ENCODE measurements around the gene CEBPZ.

CEBPZ gene

GRCh38 chr2:37180640-37181039 is 50.8 kb downstream of the CEBPZ start:
- no peak for DNase-seq (ENCODE audit: low read depth in 4 of 4, low spot score in 1 of 4)

GRCh38 chr2:37180006-37180639 is 51.3 kb downstream of the CEBPZ start:
- no peak for DNase-seq (ENCODE audit: low read depth in 4 of 4, low spot score in 1 of 4)

- DNase-seq (ENCODE audit: low read depth in 4 of 4, low spot score in 1 of 4) = no peak
These were observed 57.7 kb downstream of the CEBPZ start for GRCh38 chr2:37173741-37174140.

GRCh38 chr2:37171624-37171950 is 59.8 kb downstream of the CEBPZ start:
- no peak for DNase-seq (ENCODE audit: low read depth in 4 of 4, low spot score in 1 of 4)

- no peak for DNase-seq (ENCODE audit: low read depth in 4 of 4, low spot score in 1 of 4)
These were observed 63.0 kb downstream of the CEBPZ start for GRCh38 chr2:37168217-37168981.

GRCh38 chr2:37167636-37168180 is 63.7 kb downstream of the CEBPZ start:
- DNase-seq (ENCODE audit: low read depth in 4 of 4, low spot score in 1 of 4) = no peak

- no peak for DNase-seq (ENCODE audit: low read depth in 4 of 4, low spot score in 1 of 4)
These were observed 66.6 kb downstream of the CEBPZ start for GRCh38 chr2:37164757-37165156.

GRCh38 chr2:37156857-37157714 is 74.3 kb downstream of the CEBPZ start, which contains the start of gene EIF2AK2:
TSS of gene EIF2AK2 (minus strand) at chr2:37156980. CDS start at chr2:37147806, 9,174 bp downstream.
- peak; percentile 28 to 69 (median 50) for DNase-seq (ENCODE audit: low read depth in 4 of 4, low spot score in 1 of 4)

GRCh38 chr2:37156071-37156856 is 75.1 kb downstream of the CEBPZ start:
- peak in 2 of 4 experiments; percentile 14 to 18 for DNase-seq (ENCODE audit: low read depth in 4 of 4, low spot score in 1 of 4)

- DNase-seq (ENCODE audit: low read depth in 4 of 4, low spot score in 1 of 4) = no peak
These were observed 76.6 kb downstream of the CEBPZ start for GRCh38 chr2:37154785-37155184.

- no peak for DNase-seq (ENCODE audit: low read depth in 4 of 4, low spot score in 1 of 4)
These were observed 78.2 kb downstream of the CEBPZ start for GRCh38 chr2:37153224-37153623.
